ENCODE results near the gene ZMYM2. TPM values are rescaled to one million over a fixed set of nuclear protein-coding genes. Genes with fewer than 3 reads are reported as not detected.

ZMYM2 gene
- total RNA-seq, 1 donor from 2014 or later = 51.7 TPM

- Histone ChIP-seq H3K27me3 (ENCODE audit: control insufficient read depth, insufficient read depth, low read length) (no peaks in the 10 kb centered on the region), H3K36me3 (ENCODE audit: control insufficient read depth, insufficient read depth, low read length) (no peaks in the 10 kb centered on the region), H3K4me3 (ENCODE audit: low read depth, low read length) (no peak overlapping the region)
- no peak for DNase-seq (ENCODE audit: low read depth)
- TF ChIP-seq CTCF (IDR thresholded peaks at IDR 0.05; ENCODE audit: insufficient read depth, low read length, poor library complexity, severe bottlenecking) = no peak
Measured at GRCh38 chr13:20002787-20003186, 44.3 kb downstream of the ZMYM2 start.

GRCh38 chr13:20006206-20006605 is 47.7 kb downstream of the ZMYM2 start:
- Histone ChIP-seq H3K4me3 (ENCODE audit: low read depth, low read length) (no peak overlapping the region), H3K27me3 (ENCODE audit: control insufficient read depth, insufficient read depth, low read length) (no peaks in the 10 kb centered on the region), H3K36me3 (ENCODE audit: control insufficient read depth, insufficient read depth, low read length) (peaks cover 1% of the 10 kb centered on the region)
- no peak for TF ChIP-seq CTCF (IDR thresholded peaks at IDR 0.05; ENCODE audit: insufficient read depth, low read length, poor library complexity, severe bottlenecking)
- DNase-seq (ENCODE audit: low read depth) = no peak

DNA sequence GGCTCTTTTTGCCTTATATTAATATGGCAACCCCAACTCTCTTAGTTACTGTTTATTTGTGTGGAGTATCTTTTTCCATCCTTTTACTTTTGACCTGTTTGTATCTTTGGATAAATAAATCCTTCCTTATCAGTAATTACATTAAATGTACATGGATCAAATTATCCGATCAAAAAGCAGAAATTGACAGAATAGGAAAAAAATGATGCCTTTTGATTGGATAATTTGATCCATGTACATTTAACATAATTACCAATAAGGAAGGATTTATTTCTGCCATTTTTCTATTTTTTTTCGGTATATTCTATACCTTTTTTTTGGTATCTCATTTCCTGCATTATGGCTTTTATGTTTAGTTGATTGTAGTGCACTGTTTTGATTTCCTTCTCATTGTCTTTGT is 57.2 kb downstream of the ZMYM2 start:
- no peak for TF ChIP-seq CTCF (IDR thresholded peaks at IDR 0.05; ENCODE audit: insufficient read depth, low read length, poor library complexity, severe bottlenecking)
- DNase-seq (ENCODE audit: low read depth) = no peak
- Histone ChIP-seq H3K27me3 (ENCODE audit: control insufficient read depth, insufficient read depth, low read length) (no peaks in the 10 kb centered on the region), H3K36me3 (ENCODE audit: control insufficient read depth, insufficient read depth, low read length) (no peaks in the 10 kb centered on the region), H3K4me3 (ENCODE audit: low read depth, low read length) (no peak overlapping the region)

GRCh38 chr13:20016649-20017364 is 58.3 kb downstream of the ZMYM2 start:
- DNase-seq (ENCODE audit: low read depth) = no peak
- Histone ChIP-seq H3K27me3 (ENCODE audit: control insufficient read depth, insufficient read depth, low read length) (no peaks in the 10 kb centered on the region), H3K4me3 (ENCODE audit: low read depth, low read length) (no peak overlapping the region), H3K36me3 (ENCODE audit: control insufficient read depth, insufficient read depth, low read length) (no peaks in the 10 kb centered on the region)
- no peak for TF ChIP-seq CTCF (IDR thresholded peaks at IDR 0.05; ENCODE audit: insufficient read depth, low read length, poor library complexity, severe bottlenecking)

DNA sequence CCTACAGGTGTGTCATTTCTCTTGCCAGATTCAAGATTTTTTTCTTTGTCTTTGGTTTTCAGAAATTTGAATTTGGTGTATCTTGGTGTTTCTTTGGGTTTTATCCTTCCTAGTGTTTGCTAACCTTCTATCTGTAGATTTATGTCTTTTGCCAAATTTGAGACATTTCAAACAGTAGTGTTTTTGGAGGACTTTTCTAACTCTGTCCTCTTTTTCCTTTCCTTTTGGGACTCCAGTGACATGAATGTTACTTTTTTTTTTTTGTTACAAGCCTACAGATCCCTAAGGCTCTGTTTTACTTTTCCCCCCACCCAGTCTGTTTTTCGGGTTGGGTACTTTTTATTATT is 58.8 kb downstream of the ZMYM2 start:
- H3K4me3 ChIP-seq (ENCODE audit: low read depth, low read length) = no peak overlapping the region
- no peak for DNase-seq (ENCODE audit: low read depth)
- TF ChIP-seq CTCF (IDR thresholded peaks at IDR 0.05; ENCODE audit: insufficient read depth, low read length, poor library complexity, severe bottlenecking) = no peak
- H3K27me3 ChIP-seq (ENCODE audit: control insufficient read depth, insufficient read depth, low read length) = no peaks in the 10 kb centered on the region
- H3K36me3 ChIP-seq (ENCODE audit: control insufficient read depth, insufficient read depth, low read length) = no peaks in the 10 kb centered on the region

DNA sequence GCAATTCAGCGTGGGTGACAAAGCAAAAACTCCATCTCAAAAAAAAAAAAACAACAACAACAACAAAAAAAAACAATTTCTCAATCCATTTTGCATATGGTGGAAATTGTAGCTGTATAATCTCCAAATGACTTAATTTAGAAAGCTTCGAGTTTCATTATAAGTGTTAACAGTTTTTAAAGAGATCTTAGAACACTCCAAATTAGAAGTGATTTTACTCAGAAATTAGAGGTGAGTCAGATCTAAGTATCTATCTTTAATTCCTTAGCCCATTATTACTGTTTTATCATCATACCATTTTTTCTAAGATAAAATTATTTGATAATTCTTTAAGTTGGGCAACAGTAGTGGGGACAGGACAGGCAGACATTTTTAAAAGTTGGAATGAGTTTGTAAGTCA is 60.5 kb downstream of the ZMYM2 start:
- H3K4me3 ChIP-seq (ENCODE audit: low read depth, low read length) = no peak overlapping the region
- H3K27me3 ChIP-seq (ENCODE audit: control insufficient read depth, insufficient read depth, low read length) = no peaks in the 10 kb centered on the region
- no peak for DNase-seq (ENCODE audit: low read depth)
- H3K36me3 ChIP-seq (ENCODE audit: control insufficient read depth, insufficient read depth, low read length) = no peaks in the 10 kb centered on the region
- TF ChIP-seq CTCF (IDR thresholded peaks at IDR 0.05; ENCODE audit: insufficient read depth, low read length, poor library complexity, severe bottlenecking) = no peak
